Inflammatory macrophage (primary cell): Measurements from ENCODE around the gene MLYCD.
"Not testable (repeated sequence)": the region's sequence is repeated elsewhere in the genome, so short reads cannot be mapped to it uniquely, and the experiment has no call there.

Experiments used
- DNase-seq, 2 donors: peaks; one replicate each; pipeline ENCODE4 v3.0.0-alpha.2; 2020 to 2022

MLYCD gene

GRCh38 chr16:83926726-83927397, 27.9 kb downstream of the MLYCD start:
- DNase-seq, result peak; percentile 50 to 56

GRCh38 chr16:83928341-83929055, 29.6 kb downstream of the MLYCD start:
- no peak for DNase-seq

- no peak for DNase-seq
Measured at GRCh38 chr16:83929811-83930555, 31.1 kb downstream of the MLYCD start.

GRCh38 chr16:83930730-83931500, 32.0 kb downstream of the MLYCD start:
- DNase-seq, result no peak

GRCh38 chr16:83931556-83931955, 32.6 kb downstream of the MLYCD start:
- DNase-seq, result no peak

DNA sequence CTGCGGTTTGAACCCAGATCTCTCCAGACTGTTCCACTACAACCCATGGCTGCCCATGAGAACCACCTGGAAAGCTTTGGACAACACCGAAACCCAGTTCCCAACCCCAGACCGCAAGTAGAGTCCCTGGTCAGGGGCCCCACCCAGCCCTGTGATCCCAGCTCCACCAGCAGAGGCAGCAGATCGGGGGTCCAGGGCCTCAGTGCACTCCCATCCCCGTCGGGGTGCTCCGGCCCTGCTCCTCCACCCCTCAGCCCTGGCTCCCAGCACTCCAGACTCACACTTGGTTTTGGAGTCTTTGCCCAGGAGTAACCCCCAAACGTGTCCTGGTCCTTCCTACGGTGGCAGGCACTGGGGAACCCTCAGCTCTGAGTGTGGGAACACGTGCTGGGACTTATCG, 33.4 kb downstream of the MLYCD start:
- DNase-seq, result no peak

DNA sequence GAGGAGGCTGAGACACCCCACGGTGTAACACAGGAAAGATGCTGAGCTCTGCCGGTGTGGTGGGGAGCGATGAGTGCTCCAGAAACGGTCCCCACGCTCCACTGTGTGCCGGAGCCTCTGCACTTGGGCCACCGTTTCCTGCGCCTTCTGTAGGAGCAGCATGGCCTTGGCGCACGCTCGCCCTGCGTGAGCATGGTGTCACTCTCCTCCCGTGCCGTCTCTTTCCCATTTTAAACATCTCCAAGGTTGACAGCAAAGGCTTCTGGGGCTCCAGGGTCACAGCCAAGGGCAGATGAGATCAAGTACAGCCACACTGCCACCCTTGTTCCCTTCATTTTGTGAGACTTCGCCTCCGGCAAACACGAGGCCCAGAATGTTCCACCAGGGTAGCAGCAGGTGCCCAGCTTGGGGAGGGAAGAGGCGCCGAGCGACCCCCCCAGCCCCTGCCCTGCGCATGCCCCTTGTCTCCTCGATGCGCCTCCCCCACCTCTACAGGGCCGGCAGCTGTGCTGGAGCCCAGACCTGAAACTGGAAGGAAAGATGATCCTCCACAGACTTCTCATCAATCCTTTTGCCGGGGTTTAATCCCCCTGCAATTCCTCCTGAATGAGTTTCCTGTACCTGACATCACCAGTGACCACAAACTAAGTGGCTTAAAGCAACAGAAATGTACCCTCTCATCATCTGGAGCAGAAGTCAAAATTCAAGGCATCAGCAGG, 34.2 kb downstream of the MLYCD start:
- no peak for DNase-seq

GRCh38 chr16:83933885-83934683, 35.2 kb downstream of the MLYCD start:
- peak; percentile 8 to 71 for DNase-seq

DNA sequence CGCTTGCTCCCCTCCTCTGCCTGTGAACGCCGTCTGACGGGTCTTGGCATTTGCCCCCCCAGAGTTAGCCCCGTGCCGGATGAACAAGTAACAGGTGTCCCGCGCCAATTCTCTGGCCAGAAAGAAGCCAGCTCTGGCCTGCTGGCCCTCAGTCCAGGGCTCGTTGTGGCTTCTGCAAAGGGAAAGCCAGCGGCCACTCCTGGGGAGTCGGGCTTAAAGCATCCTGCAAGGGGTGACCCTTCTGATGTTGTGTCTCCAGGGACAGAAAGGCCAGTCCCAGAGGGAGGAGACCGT, 35.7 kb downstream of the MLYCD start:
- DNase-seq, result no peak

DNA sequence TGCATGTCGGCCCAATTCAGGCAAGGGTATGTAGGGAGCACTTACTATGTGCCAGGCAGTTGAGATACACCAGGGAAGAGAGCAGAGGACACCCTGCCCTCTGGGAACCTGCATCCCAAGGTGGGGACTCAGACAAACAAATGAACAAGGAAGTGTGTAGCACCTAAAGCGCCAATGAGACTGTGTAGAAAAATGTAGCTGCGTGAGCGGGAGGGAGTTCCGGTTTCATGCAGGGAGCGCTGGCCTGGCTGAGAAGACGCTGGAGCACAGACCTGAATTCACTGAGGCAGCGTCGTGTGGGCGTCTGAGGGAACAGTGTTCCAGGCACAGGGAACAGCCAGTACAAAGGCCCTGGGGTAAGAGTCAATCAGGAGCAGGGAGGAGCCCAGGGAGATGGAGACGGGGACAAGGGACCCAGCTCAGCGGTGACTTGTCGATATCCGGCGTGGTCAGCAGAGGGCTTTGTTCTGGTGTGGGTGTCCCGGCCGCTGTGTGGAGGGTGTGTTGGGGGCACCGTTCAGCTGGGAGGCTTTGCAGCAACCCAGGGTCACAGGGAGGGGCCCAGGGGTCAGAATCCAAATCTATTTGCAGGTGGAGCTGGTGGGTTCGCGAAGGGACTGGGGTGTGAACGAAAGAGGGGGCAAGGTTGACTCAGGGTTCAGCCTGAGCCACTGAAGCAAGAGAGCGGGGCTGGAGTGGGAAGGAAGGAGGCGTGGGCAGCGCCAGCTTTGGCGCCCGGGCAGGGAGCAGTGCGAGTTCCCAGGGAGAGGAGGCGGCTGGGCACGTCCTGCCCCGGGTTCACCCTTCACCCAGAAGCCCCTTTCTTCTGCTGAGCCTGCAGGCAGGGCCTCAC, 36.3 kb downstream of the MLYCD start:
- no peak for DNase-seq

GRCh38 chr16:83935858-83936255, 36.9 kb downstream of the MLYCD start:
- DNase-seq, result no peak

GRCh38 chr16:83936581-83937165, 37.8 kb downstream of the MLYCD start:
- no peak for DNase-seq

- DNase-seq, result no peak
Measured at GRCh38 chr16:83937267-83937666, 38.4 kb downstream of the MLYCD start.

DNA sequence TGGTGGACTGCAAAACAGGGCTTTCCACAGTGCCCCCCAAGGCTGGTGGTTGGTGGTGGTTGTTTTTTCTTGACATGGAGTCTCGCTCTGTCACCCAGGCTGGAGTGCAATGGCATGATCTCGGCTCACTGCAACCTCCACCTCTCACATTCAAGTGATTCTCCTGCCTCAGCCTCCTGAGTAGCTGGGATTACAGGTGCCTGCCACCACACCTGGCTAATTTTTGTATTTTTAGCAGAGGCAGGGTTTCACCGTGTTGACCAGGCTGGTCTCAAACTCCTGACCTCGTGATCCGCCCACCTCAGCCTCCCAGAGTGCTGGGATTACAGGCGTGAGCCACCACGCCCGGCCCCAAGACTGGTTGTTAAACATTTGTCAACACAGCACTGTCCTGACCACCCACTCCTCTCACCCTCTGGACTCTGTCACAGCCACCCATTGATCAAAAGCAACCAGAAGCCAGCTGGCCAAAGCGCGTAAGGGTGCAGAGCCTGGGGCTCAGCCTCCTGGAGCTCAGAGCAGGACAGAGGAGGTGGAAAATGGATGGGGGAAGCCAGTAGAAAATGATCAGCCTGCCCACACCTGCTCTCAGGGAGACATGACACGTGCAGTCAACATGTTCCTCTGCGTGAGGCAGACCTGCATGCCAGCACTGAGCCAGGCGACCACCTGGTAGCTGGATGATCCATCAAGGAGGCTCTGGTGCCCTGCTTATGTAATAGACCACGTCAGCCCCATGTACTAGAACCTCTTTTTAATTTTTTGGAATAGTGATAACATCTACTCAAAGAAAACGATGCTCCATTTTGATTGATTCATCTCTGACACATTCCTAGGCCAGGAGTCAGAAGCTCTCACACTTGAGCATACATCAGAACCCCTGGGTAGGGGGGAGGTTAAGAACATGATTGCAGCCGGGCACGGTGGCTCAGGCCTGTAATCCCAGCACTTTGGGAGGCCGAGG, 39.3 kb downstream of the MLYCD start:
- no peak for DNase-seq

GRCh38 chr16:83939266-83939855, 40.4 kb downstream of the MLYCD start:
- peak; percentile 78 to 79 for DNase-seq

- DNase-seq, result no peak
Measured at GRCh38 chr16:83940119-83940518, 41.2 kb downstream of the MLYCD start.

DNA sequence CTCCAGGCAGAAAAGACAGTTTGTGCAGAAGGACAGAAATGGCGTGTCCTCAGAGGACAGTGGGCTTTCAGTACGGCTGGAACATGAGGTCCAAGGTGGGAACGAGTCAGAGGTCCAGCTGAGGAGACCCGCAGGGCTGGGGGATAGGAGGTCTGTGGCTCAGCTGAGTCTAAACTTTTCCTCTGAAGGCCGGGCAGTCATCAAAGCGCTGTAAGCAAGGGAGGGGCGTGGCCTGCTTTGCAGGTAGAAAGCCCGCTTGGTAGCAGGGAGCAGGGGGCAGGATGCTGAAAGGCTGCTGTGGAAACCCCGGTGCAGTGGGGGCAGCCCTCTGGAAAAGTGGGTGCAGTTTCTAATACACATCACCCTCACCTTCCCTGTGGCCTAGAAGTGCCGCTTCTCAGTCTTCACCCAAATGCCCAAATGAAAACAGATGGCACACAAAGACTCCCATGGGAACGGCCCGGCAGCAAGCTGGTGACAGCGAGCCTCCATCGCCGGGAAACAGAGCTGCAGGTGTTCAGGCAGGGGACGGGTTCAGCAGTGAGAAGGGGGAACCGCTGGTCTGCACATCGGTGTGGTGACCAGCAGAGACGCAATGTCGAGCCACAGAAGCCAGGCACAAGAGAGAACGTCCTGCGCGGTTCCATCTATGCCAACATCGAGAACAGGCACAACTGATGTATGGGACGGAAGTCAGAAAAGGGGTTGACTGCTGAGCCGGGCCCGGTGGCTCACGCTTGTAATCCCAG, 41.9 kb downstream of the MLYCD start:
- no peak for DNase-seq

DNA sequence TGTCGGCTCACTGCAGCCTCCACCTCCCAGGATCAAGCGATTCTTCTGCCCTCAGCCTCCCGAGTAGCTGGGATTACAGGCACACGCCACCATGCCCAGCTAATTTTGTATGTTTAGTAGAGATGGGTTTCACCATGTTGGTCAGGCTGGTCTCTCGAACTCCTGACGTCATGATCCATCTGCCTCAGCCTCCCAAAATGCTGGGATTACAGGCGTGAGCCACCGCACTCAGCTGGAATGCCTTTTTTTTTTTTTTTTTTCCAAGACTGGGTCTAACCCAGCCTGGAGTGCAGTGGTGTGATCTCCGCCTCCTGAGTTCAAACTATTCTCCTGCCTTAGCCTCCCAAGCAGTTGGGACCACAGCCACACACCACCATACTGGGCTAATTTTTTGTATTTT, 42.6 kb downstream of the MLYCD start:
- not testable (repeated sequence) for DNase-seq
